ENCODE data around the gene NTHL1. TPM values are rescaled to one million over a fixed set of nuclear protein-coding genes. Genes with fewer than 3 reads are reported as not detected.

NTHL1 gene
- total RNA-seq, 4 donors from 2014 or later: 3.5 to 13.6 (median 6.4) TPM

GRCh38 chr16:2040041-2040786 lies 7.4 kb downstream of the NTHL1 start:
- TF ChIP-seq POLR2A (IDR thresholded peaks at IDR 0.05): no peak
- TF ChIP-seq, protein P1, sequence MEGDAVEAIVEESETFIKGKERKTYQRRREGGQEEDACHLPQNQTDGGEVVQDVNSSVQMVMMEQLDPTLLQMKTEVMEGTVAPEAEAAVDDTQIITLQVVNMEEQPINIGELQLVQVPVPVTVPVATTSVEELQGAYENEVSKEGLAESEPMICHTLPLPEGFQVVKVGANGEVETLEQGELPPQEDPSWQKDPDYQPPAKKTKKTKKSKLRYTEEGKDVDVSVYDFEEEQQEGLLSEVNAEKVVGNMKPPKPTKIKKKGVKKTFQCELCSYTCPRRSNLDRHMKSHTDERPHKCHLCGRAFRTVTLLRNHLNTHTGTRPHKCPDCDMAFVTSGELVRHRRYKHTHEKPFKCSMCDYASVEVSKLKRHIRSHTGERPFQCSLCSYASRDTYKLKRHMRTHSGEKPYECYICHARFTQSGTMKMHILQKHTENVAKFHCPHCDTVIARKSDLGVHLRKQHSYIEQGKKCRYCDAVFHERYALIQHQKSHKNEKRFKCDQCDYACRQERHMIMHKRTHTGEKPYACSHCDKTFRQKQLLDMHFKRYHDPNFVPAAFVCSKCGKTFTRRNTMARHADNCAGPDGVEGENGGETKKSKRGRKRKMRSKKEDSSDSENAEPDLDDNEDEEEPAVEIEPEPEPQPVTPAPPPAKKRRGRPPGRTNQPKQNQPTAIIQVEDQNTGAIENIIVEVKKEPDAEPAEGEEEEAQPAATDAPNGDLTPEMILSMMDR (IDR thresholded peaks at IDR 0.05 in 4 of 5, conservative IDR thresholded peaks at IDR 0.05 in 1 of 5): no peak
- Histone ChIP-seq H3K27ac (peak overlapping the region; percentile 67 to 84 (median 76)), H3K36me3 (no peaks in the 10 kb centered on the region), H3K4me1 (peaks cover 30 to 39% of the 10 kb centered on the region in 2 donors), H3K27me3 (no peaks in the 10 kb centered on the region), H3K4me3 (peak overlapping the region in 1 of 4 donors; percentile 15), H3K9me3 (no peaks in the 10 kb centered on the region)
- in situ Hi-C loops (cut with MboI; ENCODE audit: low sequenced_read_pairs in 4 of 4) (no loop called here), intact Hi-C loops (cut with DNase I; ENCODE audit: low total_unique reads) (no loop called here)
- ATAC-seq (no peak), DNase-seq (no peak)

- Histone ChIP-seq H3K27ac (peak overlapping the region; percentile 67 to 84 (median 76)), H3K4me3 (peak overlapping the region in 2 of 4 donors; percentile 15 to 26)
- peak; percentile 38 to 47 for ATAC-seq
Measured at GRCh38 chr16:2039274-2040031, 8.2 kb downstream of the NTHL1 start.

GRCh38 chr16:2038382-2039231 lies 9.0 kb downstream of the NTHL1 start:
- peaks cover 29 to 45% of the 10 kb centered on the region in 2 donors for H3K4me1 ChIP-seq

More at GRCh38 chr16:2039274-2040031, 8.2 kb downstream of the NTHL1 start:
- in situ Hi-C loops (cut with MboI; ENCODE audit: low sequenced_read_pairs in 4 of 4) (no loop called here), intact Hi-C loops (cut with DNase I; ENCODE audit: low total_unique reads) (no loop called here)
- DNase-seq: peak; percentile 40 to 59
- peaks cover 29 to 42% of the 10 kb centered on the region in 2 donors for H3K4me1 ChIP-seq
- TF ChIP-seq, protein P1 (IDR thresholded peaks at IDR 0.05 in 4 of 5, conservative IDR thresholded peaks at IDR 0.05 in 1 of 5): no peak
- TF ChIP-seq POLR2A (IDR thresholded peaks at IDR 0.05): no peak
- H3K27me3 ChIP-seq: no peaks in the 10 kb centered on the region
- H3K36me3 ChIP-seq: no peaks in the 10 kb centered on the region
- H3K9me3 ChIP-seq: no peaks in the 10 kb centered on the region

More at GRCh38 chr16:2038382-2039231, 9.0 kb downstream of the NTHL1 start:
- DNase-seq: no peak
- in situ Hi-C loops (cut with MboI; ENCODE audit: low sequenced_read_pairs in 4 of 4) (no loop called here), intact Hi-C loops (cut with DNase I; ENCODE audit: low total_unique reads) (no loop called here)
- no peak for ATAC-seq
- TF ChIP-seq, protein P1 (IDR thresholded peaks at IDR 0.05 in 4 of 5, conservative IDR thresholded peaks at IDR 0.05 in 1 of 5): no peak
- TF ChIP-seq POLR2A (IDR thresholded peaks at IDR 0.05): no peak
- peak overlapping the region in 2 of 4 donors; percentile 15 to 26 for H3K4me3 ChIP-seq
- H3K27me3 ChIP-seq: no peaks in the 10 kb centered on the region
- no peaks in the 10 kb centered on the region for H3K36me3 ChIP-seq
- H3K27ac ChIP-seq: peak overlapping the region; percentile 67 to 84 (median 76)
- H3K9me3 ChIP-seq: no peaks in the 10 kb centered on the region

Data from gastrocnemius medialis (tissue), 4 donors.